ENCODE data around the gene CNTN1.

The CNTN1 gene

DNA sequence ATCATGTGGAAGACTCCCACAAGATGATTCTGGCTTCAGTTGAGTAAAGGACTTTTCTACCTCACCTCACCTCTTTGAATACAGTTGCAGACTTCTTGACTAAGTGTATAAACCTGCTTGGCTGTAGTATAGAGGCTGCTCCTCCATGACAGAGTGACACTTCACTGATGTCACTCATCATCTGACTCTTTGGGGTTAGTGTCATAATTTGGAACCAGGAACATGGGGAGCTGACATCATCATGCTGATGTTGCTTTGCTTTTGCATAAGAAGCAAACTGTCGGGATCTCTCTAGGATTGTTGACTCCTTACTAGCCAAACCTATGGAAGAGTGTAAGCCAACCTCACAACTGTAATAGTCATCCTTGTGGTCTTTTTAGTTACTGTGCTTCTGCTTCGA, 420.7 kb downstream of the CNTN1 start:
- no peak for DNase-seq (ENCODE audit: low read depth in 2 of 2)

DNA sequence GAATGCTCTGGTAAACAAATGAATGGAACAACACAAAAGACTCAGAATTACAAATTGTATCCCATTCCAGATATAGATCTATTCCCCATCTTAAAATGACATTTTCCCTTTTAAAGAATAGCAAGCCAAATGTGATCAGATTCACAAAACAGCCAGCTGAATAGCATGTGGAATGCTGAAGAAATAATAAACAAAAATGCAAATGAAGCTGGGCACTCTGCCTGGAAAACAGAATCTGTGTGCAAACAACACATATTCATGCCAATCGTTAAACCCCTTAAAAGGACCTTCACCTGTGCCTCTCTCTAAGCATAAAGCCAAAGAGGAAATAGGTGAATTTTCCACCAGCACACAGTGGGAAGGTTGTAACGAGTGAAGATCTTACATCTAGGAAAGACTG, 428.0 kb downstream of the CNTN1 start:
- DNase-seq (ENCODE audit: low read depth in 2 of 2) = no peak

DNA sequence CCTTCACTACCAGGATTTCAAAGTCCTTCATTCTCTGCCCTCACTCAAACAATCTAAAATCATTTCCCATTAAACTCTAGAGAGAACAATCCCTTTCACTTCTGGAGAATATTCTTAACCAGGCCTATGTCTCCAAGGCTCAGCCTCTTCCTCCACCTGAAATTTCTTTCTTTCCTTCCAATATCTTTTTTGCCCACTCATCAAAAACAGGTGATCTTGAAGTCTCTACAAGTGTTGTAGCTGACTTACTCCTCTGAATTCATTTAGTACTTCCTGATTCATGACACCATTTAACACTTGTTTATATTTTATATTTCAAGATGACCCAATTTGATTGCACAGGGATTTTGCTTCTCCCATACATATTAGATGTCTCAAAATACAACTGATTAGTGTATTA, 429.1 kb downstream of the CNTN1 start:
- no peak for DNase-seq (ENCODE audit: low read depth in 2 of 2)
